Measurements from ENCODE around the gene C5orf15. TPM values are rescaled to one million over a fixed set of nuclear protein-coding genes. Genes with fewer than 3 reads are reported as not detected.
"Not testable (repeated sequence)": the region's sequence is repeated elsewhere in the genome, so short reads cannot be mapped to it uniquely, and the experiment has no call there.

C5orf15 gene
- total and polyA plus RNA-seq, 8 donors: 2.9 to 77.8 (median 22.3) TPM

GRCh38 chr5:133939668-133940067 lies 28.8 kb downstream of the C5orf15 start:
- H3K27me3 ChIP-seq: no peaks in the 10 kb centered on the region
- WGBS, 5 donors: 75 to 86% (median 83%) methylated on average over 3 of the region's 3 CpGs
- intact Hi-C loops (cut with DNase I; ENCODE audit: low total_unique reads): loop anchor here (10.0 kb wide), 1 partner anchor 515 kb away; no protein-coding TSS in a partner anchor
- peaks cover 8 to 29% (median 16%) of the 10 kb centered on the region in 4 donors for H3K4me1 ChIP-seq
- no peaks in the 10 kb centered on the region for H3K9me3 ChIP-seq
- TF ChIP-seq EP300 (IDR thresholded peaks at IDR 0.05): no peak
- no peak for TF ChIP-seq CTCF (IDR thresholded peaks at IDR 0.05)
- no peak for TF ChIP-seq POLR2AphosphoS5 (IDR thresholded peaks at IDR 0.05)
- no peak for TF ChIP-seq POLR2A (IDR thresholded peaks at IDR 0.05)
- no peak overlapping the region for H3K4me3 ChIP-seq
- no peak overlapping the region for H3K27ac ChIP-seq
- no peak for DNase-seq
- H3K36me3 ChIP-seq: no peaks in the 10 kb centered on the region

- no peak for DNase-seq
- 47 to 63% (median 56%) methylated on average over 3 of the region's 3 CpGs for WGBS, 5 donors
- H3K9me3 ChIP-seq: no peaks in the 10 kb centered on the region
- intact Hi-C loops (cut with DNase I; ENCODE audit: low total_unique reads): loop anchor here (10.0 kb wide), 1 partner anchor 514 kb away; no protein-coding TSS in a partner anchor
- peak overlapping the region in 1 of 5 donors; percentile 27 for H3K27ac ChIP-seq
- no peak overlapping the region for H3K4me3 ChIP-seq
- TF ChIP-seq POLR2AphosphoS5 (IDR thresholded peaks at IDR 0.05): no peak
- H3K36me3 ChIP-seq: no peaks in the 10 kb centered on the region
- peaks cover 4 to 25% (median 16%) of the 10 kb centered on the region in 4 donors for H3K4me1 ChIP-seq
- H3K27me3 ChIP-seq: no peaks in the 10 kb centered on the region
Observed at GRCh38 chr5:133938929-133939328, 29.5 kb downstream of the C5orf15 start.

- WGBS, 5 donors: 40 to 53% (median 42%) methylated on average over 6 of the region's 6 CpGs
- H3K9me3 ChIP-seq: no peaks in the 10 kb centered on the region
- H3K27me3 ChIP-seq: no peaks in the 10 kb centered on the region
- DNase-seq: peak in 1 of 2 donors; percentile 51
- TF ChIP-seq POLR2AphosphoS5 (IDR thresholded peaks at IDR 0.05): no peak
- TF ChIP-seq EP300 (IDR thresholded peaks at IDR 0.05): no peak
- TF ChIP-seq POLR2A (IDR thresholded peaks at IDR 0.05): no peak
- no peak for TF ChIP-seq CTCF (IDR thresholded peaks at IDR 0.05)
- H3K27ac ChIP-seq: peak overlapping the region in 2 of 5 donors; percentile 25 to 27
- H3K4me1 ChIP-seq: peaks cover 4 to 23% (median 18%) of the 10 kb centered on the region in 4 donors
- H3K4me3 ChIP-seq: no peak overlapping the region
- no peaks in the 10 kb centered on the region for H3K36me3 ChIP-seq
- intact Hi-C loops (cut with DNase I; ENCODE audit: low total_unique reads): loop anchor here (10.0 kb wide), 1 partner anchor 513 kb away; no protein-coding TSS in a partner anchor
Observed at GRCh38 chr5:133938039-133938821, 30.2 kb downstream of the C5orf15 start.

GRCh38 chr5:133937628-133938027 lies 30.8 kb downstream of the C5orf15 start:
- DNase-seq, H3K9me3 ChIP-seq, H3K27me3 ChIP-seq, H3K36me3 ChIP-seq, H3K4me3 ChIP-seq: not testable (repeated sequence)
- WGBS, 5 donors: 89 to 100% (median 96%) methylated on average over 3 of the region's 3 CpGs
- peak overlapping the region in 1 of 5 donors; percentile 25 for H3K27ac ChIP-seq
- intact Hi-C loops (cut with DNase I; ENCODE audit: low total_unique reads): loop anchor here (10.0 kb wide), 1 partner anchor 513 kb away; no protein-coding TSS in a partner anchor
- H3K4me1 ChIP-seq: peaks cover 4 to 23% (median 16%) of the 10 kb centered on the region in 4 donors

GRCh38 chr5:133936651-133937015 lies 31.8 kb downstream of the C5orf15 start:
- H3K4me3 ChIP-seq: no peak overlapping the region
- no peaks in the 10 kb centered on the region for H3K27me3 ChIP-seq
- no peaks in the 10 kb centered on the region for H3K9me3 ChIP-seq
- no peak overlapping the region for H3K27ac ChIP-seq
- peaks cover 4 to 21% (median 14%) of the 10 kb centered on the region in 4 donors for H3K4me1 ChIP-seq
- intact Hi-C loops (cut with DNase I; ENCODE audit: low total_unique reads): loop anchor here (10.0 kb wide), 1 partner anchor 512 kb away; no protein-coding TSS in a partner anchor
- WGBS, 5 donors: 56 to 66% (median 60%) methylated on average over 3 of the region's 3 CpGs
- TF ChIP-seq POLR2AphosphoS5 (IDR thresholded peaks at IDR 0.05): no peak
- no peak for TF ChIP-seq EP300 (IDR thresholded peaks at IDR 0.05)
- TF ChIP-seq POLR2A (IDR thresholded peaks at IDR 0.05): no peak
- TF ChIP-seq CTCF (IDR thresholded peaks at IDR 0.05): no peak
- DNase-seq: no peak
- H3K36me3 ChIP-seq: no peaks in the 10 kb centered on the region

- peaks cover 4 to 21% (median 14%) of the 10 kb centered on the region in 4 donors for H3K4me1 ChIP-seq
- not testable (repeated sequence) for H3K36me3 ChIP-seq, H3K9me3 ChIP-seq, DNase-seq, H3K27ac ChIP-seq, H3K27me3 ChIP-seq, H3K4me3 ChIP-seq
- WGBS, 5 donors: 91 to 95% (median 93%) methylated on average over 10 of the region's 10 CpGs
- intact Hi-C loops (cut with DNase I; ENCODE audit: low total_unique reads): loop anchor here (10.0 kb wide), 1 partner anchor 511 kb away; no protein-coding TSS in a partner anchor
Observed at GRCh38 chr5:133935991-133936650, 32.3 kb downstream of the C5orf15 start.

Data from stomach (tissue), 9 donors.